Parietal lobe (tissue), 2 donors: Measurements from ENCODE around the gene TBC1D13. TPM values are rescaled to one million over a fixed set of nuclear protein-coding genes. Genes with fewer than 3 reads are reported as not detected.

Experiments used
- small RNA-seq: library from RNA; depleted of rRNA; stranded (forward); fragments of <200 nt; gene quantifications from one replicate; pipeline ENCODE3, GENCODE V24; 2014; ENCODE audit warnings: low replicate concordance
- total RNA-seq: library from RNA; depleted of rRNA; stranded (reverse); fragments of >200 nt; gene quantifications from one replicate; pipeline ENCODE4 v1.2.3, GENCODE V29; 2014

The TBC1D13 gene, protein sequence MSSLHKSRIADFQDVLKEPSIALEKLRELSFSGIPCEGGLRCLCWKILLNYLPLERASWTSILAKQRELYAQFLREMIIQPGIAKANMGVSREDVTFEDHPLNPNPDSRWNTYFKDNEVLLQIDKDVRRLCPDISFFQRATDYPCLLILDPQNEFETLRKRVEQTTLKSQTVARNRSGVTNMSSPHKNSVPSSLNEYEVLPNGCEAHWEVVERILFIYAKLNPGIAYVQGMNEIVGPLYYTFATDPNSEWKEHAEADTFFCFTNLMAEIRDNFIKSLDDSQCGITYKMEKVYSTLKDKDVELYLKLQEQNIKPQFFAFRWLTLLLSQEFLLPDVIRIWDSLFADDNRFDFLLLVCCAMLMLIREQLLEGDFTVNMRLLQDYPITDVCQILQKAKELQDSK
- total RNA-seq = 11.3 TPM

DNA sequence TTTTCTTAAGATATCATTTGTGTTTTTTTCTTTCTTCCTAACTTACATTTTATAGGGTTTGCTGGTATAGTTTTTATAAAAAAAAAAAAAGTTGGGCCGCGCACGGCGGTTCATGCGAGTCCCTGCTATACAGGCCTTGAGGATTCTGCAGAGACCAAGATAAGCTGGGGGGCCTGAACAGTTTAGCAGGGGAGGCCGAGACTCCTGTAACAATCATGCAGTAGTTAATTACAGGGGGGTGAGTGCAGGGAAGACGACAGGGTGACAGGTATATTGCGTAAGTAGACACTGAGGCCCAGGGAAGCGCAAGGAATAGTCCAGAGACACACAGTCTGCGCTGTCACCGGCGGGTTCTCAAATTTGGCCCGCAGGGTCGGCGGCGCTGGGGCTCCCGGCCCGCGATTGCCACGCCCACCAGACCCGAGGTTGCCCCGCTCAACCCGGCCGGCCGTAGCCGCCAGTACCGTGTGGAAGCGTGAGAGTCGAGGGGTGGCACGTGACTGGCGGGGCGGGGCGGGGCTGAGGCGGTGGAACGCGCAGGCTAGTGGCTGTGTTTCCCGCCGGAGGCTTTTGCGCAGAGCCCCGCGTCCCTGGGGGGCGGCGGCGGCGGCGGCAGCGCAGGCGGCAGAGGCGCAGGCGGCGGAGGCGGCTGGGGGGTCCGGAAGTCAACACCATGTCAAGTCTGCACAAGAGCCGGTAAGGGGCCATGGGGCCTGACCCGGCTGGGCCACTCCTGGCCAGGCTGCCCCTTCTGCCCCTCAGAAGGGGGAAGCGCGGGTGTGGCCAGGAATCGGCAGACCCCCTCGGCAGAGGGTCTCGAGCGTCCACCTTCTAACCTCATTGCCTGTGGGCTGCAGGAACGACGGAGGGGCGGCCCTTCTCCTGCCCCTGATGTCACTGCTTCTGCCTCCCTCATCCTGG lies at the start of gene TBC1D13:
TBC1D13 (plus strand) TSS at position 573 of the 921 bp plus-strand sequence; CDS start at position 674, 101 bp downstream.

DNA sequence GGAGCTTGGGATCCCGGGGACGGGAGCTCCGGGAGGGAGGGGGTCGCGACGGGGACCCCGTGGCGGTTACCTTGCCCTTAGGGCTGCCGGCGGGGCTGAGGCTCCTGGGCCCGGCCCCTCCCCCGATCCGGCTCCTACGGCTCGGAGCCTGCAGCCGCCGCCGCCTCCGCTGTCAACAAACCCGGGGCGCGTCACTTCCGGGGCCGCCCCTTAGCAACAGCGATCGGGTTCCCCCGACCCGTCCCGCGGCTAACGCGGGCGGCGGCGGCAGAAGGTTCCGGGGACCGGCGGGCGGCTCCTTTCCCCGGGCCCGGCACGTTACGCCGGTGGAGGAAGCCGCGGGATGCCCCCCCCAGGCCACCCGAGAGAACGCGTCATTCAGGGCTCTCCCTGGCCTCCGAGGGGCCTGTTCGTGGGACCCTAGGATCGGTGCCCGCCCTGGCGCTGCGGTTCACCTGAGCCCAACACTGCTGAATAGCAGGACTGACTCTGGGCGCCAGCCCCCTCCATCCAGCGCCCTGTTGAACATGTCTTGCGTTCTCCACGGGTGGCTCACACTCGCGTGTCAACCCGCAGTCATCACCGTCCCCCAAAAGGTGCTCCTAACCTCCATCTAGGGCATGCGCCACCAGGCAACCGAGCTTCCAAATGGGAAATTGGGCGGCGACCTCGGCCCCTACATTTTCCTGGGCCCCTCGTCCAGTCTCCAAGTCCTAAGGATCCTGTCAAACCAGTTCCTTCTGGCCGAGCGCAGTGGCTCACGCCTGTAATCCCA lies 15.1 kb upstream of the TBC1D13 start, which contains the start of gene ZER1:
ZER1 (minus strand) TSS at position 183 of the 775 bp plus-strand sequence. CDS start 16,362 bp downstream, outside the sequence.

DNA sequence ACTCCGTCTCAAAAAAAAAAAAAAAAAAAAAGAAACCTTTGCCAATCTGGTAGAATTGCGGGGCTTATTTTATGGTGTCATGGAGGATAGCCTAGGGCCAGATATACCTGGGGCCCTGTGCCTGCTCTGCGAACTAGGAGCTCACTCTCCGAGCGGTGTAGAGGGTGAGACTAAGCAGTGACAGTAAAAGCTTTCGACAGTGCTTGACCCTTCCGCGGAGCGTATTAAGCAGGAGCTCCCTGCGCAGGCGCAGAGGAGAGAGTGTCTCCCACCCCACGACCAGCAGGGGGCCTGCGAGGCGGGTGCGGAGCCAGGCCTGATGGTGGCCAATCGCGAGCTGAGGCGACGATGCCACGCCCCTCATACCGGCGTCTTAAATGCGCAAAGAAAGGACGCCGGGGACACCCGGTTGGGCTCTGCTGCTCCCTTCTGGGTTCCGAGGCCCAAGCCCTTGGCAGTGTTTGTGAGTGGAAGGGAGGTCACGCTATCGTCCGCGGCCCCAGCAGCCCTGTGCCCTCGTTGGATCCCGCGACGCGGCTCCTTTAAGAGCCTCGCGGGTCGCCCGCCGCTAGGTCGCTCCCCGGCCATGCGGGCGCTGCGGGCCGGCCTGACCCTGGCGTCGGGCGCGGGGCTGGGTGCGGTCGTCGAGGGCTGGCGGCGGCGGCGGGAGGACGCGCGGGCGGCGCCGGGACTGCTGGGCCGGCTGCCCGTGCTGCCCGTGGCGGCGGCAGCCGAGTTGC lies 31.2 kb downstream of the TBC1D13 start, which contains the start of gene ENDOG:
ENDOG (plus strand) TSS at position 402 of the 740 bp plus-strand sequence; CDS start at position 587, 185 bp downstream.

DNA sequence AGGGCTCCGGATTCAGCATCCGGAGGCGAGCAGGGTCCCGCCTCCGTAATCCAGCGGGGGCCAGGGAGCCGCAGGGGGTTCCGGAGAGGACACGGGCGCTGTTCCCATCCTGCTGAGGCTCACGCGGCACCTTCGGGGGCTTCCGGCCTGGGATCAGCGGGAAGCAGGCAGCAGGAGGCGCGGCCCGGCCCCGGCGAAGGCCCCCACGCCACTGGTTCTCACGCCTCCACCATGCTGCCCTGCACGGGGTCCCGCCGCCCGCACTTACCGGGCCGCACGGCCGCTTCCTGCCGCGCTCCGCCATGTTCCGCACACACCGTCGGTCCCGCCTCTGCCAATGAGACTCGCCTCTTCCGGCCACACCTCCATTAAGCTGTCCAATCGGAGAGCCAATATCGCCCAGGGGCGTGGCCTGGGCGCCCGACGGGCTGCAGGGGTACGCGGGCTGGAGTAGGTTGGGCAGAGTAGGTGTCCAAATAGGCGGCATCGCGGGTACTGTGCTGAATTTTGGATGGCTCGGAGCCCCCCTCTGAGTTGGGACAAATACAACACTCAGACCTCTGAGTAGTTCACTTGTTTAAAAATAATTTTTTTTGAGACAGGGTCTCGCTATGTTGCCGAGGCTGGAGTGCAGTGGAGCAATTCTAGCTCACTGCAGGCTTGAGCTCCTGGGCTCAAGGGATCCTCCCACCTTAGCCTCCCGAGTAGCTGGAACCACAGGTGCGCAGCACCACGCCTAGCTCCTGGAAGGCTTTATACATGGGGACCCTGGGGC lies 42.6 kb downstream of the TBC1D13 start, which contains the start of gene SPOUT1:
SPOUT1 (minus strand) TSS at position 318 of the 775 bp plus-strand sequence; CDS start at position 304, 14 bp downstream.

Small RNA genes within 50 kb of the gene (small RNA-seq; reads per million reads assigned to genes)
- gene RF00017 = not detected

Other genes starting within 250 kb of the TBC1D13 start
- 1,743 TPM for gene SPTAN1, start 234.7 kb upstream of the TBC1D13 start, total RNA-seq
- gene DYNC2I2, start 130.4 kb upstream of the TBC1D13 start, total RNA-seq = 31.3 TPM
- 408 TPM for gene SET, start 98.0 kb upstream of the TBC1D13 start, total RNA-seq
- gene PKN3, start 84.8 kb upstream of the TBC1D13 start, total RNA-seq = 1.6 TPM
- gene ZDHHC12, start 63.1 kb upstream of the TBC1D13 start, total RNA-seq = 3.1 TPM
- 39.1 TPM for gene ZER1, start 15.3 kb upstream of the TBC1D13 start, total RNA-seq
- 18.5 TPM for gene ENDOG, start 31.2 kb downstream of the TBC1D13 start, total RNA-seq
- 23.8 TPM for gene SPOUT1, start 42.5 kb downstream of the TBC1D13 start, total RNA-seq
- gene KYAT1, start 94.7 kb downstream of the TBC1D13 start, total RNA-seq = 10.6 TPM
- 25.7 TPM for gene LRRC8A, start 94.9 kb downstream of the TBC1D13 start, total RNA-seq
- 1.9 TPM for gene PHYHD1, start 133.7 kb downstream of the TBC1D13 start, total RNA-seq
- gene DOLK, start 160.3 kb downstream of the TBC1D13 start, total RNA-seq = 12.2 TPM
- 68.9 TPM for gene NUP188, start 160.4 kb downstream of the TBC1D13 start, total RNA-seq
- gene SH3GLB2, start 241.1 kb downstream of the TBC1D13 start, total RNA-seq = 52.6 TPM
- 28.5 TPM for gene MIGA2, start 249.4 kb downstream of the TBC1D13 start, total RNA-seq